Pancreas (tissue), 10 donors: ENCODE results near the gene PPP4R2. TPM values are rescaled to one million over a fixed set of nuclear protein-coding genes. Genes with fewer than 3 reads are reported as not detected.

Experiments
- ATAC-seq, 4 donors: fragments of 200-7000 bp; cut with Tn5 transposase; one replicate each; pipeline versions ENCODE4 v1.8.0 to v1.9.1; 2020; ENCODE audit warnings: mild to moderate bottlenecking in 4 of 4, moderate library complexity in 4 of 4
- DNase-seq, 6 donors: peaks; one replicate each; pipeline ENCODE4 v3.0.0-alpha.2; 2020
- FAIRE-seq: peaks from 2 replicates; lab custom pipeline; 2012; peaks lifted over from hg19 to GRCh38; lab: Jason Lieb, UNC
- H3K27ac ChIP-seq, 4 donors: fragments of 200-600 bp; sonication (generic); 1 replicate in 3 of 4; 2 replicates in 1 of 4; pipeline versions ENCODE4 v1.5.0 to v1.8.0; 2020
- H3K27me3 ChIP-seq, 4 donors: fragments of 200-600 bp; one replicate each; pipeline ENCODE4 v1.8.0; 2021
- H3K36me3 ChIP-seq, 3 donors: fragments of 200-600 bp; sonication (generic) in 1 of 3; one replicate each; pipeline versions ENCODE4 v1.5.0 to v1.8.0; 2020 to 2021
- H3K4me1 ChIP-seq, 3 donors: fragments of 200-600 bp; one replicate each; pipeline ENCODE4 v1.8.0; 2021
- H3K4me3 ChIP-seq, 4 donors: fragments of 200-600 bp; sonication (generic) in 2 of 4; one replicate each; pipeline versions ENCODE4 v1.5.0 to v1.8.0; 2020 to 2021
- H3K9me3 ChIP-seq, 4 donors: fragments of 200-600 bp; one replicate each; pipeline ENCODE4 v1.8.0; 2021
- WGBS, 2 donors: extraction: QIAGEN DNeasy Blood & Tissue Kit; methylation state at CpG; one replicate each; pipeline ENCODE4 v1.1.7; 2013; 5-methylcytosine and 5-hydroxymethylcytosine counted together
- intact Hi-C, 3 donors: fragments of 100-400 bp; cut with DNase I; formaldehyde crosslinking; loops; one replicate each; pipeline versions ENCODE4 v1.11.1 to v1.14.2; 2022
- polyA plus RNA-seq, 2 donors: library from polyadenylated mRNA; stranded (reverse); fragments of 200-250 nt; gene quantifications; one replicate each; pipeline ENCODE4 v1.2.3, GENCODE V29; 2013
- total RNA-seq, 6 donors: library from RNA; stranded (reverse); fragmentation: NEBNext Ultra II Directional in 4 of 6; extraction: Animal tissue kit (Norgen Biotek cat#: 25700) in 4 of 6; gene quantifications; one replicate each; pipeline versions ENCODE4 v1.2.1 to v1.2.4, GENCODE V29; 2021 to 2023
- TF ChIP-seq, protein P1 (sequence below), 4 donors: fragments of 200-600 bp; sonication (generic) in 3 of 4; IDR thresholded peaks; one replicate each; pipeline versions ENCODE4 v1.5.0 to v1.8.0; 2021; ENCODE audit warnings: antibody characterized with exemption in 4 of 4
- donor health status: healthy with polysubstance abuse.
- donor health status: DM: no; HTN: no; CAD: no; lungs with moderate emphysema.
- donor health status: DM: no; HTN: no; CAD: no.
- donor health status: control.
- donor health status: control.
- donor health status: Bipolar disorder and iron deficiency.
- donor health status: DM: yes; HTN: yes; CAD: no.
- donor health status: DM: no; HTN: no; CAD: no.
- donor health status: DM: no; HTN: no; CAD: no.
- donor health status: DM: yes; HTN: yes; CAD: no.

Gene PPP4R2, protein sequence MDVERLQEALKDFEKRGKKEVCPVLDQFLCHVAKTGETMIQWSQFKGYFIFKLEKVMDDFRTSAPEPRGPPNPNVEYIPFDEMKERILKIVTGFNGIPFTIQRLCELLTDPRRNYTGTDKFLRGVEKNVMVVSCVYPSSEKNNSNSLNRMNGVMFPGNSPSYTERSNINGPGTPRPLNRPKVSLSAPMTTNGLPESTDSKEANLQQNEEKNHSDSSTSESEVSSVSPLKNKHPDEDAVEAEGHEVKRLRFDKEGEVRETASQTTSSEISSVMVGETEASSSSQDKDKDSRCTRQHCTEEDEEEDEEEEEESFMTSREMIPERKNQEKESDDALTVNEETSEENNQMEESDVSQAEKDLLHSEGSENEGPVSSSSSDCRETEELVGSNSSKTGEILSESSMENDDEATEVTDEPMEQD
- total RNA-seq, result 10 to 100 TPM; 18.3 to 45.6 (median 24.4) TPM
- polyA plus RNA-seq, result 10 to 100 TPM in 1 of 2 donors, 1 to 10 TPM in 1; 8.2 to 13.7 TPM

DNA sequence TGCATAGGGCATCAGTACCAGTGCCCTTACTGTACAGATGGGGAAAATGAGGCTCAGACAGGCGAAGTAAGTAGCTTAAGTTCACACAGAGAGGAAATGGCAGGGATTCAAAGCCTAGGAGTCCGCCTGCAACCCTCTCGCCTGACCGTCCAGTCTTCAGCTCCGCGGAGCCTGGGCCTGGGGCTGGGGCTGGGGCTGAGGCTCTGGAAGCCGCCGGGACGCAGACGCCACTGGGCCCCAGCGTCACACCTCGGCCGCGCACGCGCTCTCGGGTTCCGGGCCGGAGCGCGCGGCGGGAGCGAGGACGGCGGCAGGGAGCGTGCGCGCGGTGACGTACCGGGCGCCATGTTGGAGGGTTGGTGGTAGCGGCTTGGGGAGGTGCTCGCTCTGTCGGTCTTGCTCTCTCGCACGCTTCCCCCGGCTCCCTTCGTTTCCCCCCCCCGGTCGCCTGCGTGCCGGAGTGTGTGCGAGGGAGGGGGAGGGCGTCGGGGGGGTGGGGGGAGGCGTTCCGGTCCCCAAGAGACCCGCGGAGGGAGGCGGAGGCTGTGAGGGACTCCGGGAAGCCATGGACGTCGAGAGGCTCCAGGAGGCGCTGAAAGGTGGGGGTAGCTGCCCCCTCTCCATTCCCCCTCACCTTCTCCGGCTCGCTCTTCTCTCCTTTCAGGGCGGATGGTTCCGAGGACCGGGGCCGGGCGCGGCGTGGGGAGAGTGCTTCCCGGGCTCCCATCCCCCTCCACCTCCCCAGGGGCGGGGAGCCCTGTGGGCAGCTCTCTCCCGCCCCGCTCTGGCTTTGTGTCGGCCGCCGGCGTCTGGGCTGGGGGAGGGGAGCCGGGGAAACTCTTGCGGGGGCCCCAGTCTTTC lies at the start of gene PPP4R2:
Gene PPP4R2 (plus strand): TSS at position 339 of the 861 bp plus-strand sequence. CDS start 227 bp downstream, at position 566.
- WGBS, 2 donors, result 1 to 3% methylated on average over 46 to 73 of the region's 75 CpGs
- TF ChIP-seq, protein P1, sequence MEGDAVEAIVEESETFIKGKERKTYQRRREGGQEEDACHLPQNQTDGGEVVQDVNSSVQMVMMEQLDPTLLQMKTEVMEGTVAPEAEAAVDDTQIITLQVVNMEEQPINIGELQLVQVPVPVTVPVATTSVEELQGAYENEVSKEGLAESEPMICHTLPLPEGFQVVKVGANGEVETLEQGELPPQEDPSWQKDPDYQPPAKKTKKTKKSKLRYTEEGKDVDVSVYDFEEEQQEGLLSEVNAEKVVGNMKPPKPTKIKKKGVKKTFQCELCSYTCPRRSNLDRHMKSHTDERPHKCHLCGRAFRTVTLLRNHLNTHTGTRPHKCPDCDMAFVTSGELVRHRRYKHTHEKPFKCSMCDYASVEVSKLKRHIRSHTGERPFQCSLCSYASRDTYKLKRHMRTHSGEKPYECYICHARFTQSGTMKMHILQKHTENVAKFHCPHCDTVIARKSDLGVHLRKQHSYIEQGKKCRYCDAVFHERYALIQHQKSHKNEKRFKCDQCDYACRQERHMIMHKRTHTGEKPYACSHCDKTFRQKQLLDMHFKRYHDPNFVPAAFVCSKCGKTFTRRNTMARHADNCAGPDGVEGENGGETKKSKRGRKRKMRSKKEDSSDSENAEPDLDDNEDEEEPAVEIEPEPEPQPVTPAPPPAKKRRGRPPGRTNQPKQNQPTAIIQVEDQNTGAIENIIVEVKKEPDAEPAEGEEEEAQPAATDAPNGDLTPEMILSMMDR (IDR thresholded peaks at IDR 0.05), result no peak
- no peaks in the 10 kb centered on the region for H3K27me3 ChIP-seq
- peak; percentile 84 to 95 (median 88) for DNase-seq
- H3K4me1 ChIP-seq, result peaks cover 11 to 29% (median 20%) of the 10 kb centered on the region in 3 donors
- no peaks in the 10 kb centered on the region for H3K9me3 ChIP-seq
- no peaks in the 10 kb centered on the region for H3K36me3 ChIP-seq
- FAIRE-seq, result no peak
- ATAC-seq, result peak; percentile 96 to 99 (median 98)
- intact Hi-C loops, result no loop called here
- peak within 1 kb of the TSS; percentile 80 to 92 (median 86) for H3K4me3 ChIP-seq
- H3K27ac ChIP-seq, result peak within 1 kb of the TSS; percentile 90 to 98 (median 94)

DNA sequence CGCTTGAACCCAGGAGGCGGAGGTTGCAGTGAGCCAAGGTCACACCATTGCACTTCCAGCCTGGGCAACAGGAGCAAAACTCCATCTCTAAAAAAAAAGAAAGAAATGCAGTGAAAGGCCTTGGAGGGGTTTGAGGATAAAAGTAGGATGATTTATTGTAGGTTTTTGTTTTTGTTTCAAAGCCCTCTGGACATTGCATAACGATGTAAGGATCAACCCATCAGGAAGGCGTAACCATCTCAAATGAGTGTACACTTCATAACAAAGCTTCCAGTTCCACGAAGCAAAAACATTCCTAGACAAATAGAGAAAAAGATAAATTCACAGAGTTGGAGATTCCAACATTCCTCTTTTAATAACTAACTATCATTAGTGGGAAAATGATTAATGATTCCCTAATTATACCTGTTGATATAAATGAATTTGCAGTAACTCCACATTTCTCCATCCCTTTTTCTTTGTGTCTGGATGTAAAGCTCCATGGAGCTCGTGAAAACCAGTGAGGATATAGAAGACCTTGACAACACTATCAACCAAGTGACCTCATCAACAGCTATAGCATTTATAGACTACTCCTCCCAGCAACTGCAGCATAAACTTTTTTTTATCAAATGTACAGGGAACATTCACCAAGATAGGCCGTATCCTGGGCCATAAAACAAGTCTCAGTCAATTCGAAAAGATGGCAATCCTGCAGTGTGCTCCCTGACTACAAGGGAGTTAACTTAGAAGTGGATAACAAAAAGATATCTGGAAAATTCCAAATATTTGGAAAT lies 48.7 kb upstream of the PPP4R2 start:
- no peak for DNase-seq
- 77 to 85% methylated on average over 8 of the region's 8 CpGs for WGBS, 2 donors
- no peak for ATAC-seq
- peak; percentile 32 for FAIRE-seq
- TF ChIP-seq, protein P1 (IDR thresholded peaks at IDR 0.05), result no peak
- no peaks in the 10 kb centered on the region for H3K27me3 ChIP-seq
- intact Hi-C loops, result loop anchor here in 2 of 3 donors (10.0 kb wide), 2 partner anchors 107 to 137 kb away; no protein-coding TSS in a partner anchor
- no peak overlapping the region for H3K27ac ChIP-seq
- no peaks in the 10 kb centered on the region for H3K9me3 ChIP-seq
- no peaks in the 10 kb centered on the region for H3K4me1 ChIP-seq
- H3K36me3 ChIP-seq, result no peaks in the 10 kb centered on the region
- H3K4me3 ChIP-seq, result no peak overlapping the region

DNA sequence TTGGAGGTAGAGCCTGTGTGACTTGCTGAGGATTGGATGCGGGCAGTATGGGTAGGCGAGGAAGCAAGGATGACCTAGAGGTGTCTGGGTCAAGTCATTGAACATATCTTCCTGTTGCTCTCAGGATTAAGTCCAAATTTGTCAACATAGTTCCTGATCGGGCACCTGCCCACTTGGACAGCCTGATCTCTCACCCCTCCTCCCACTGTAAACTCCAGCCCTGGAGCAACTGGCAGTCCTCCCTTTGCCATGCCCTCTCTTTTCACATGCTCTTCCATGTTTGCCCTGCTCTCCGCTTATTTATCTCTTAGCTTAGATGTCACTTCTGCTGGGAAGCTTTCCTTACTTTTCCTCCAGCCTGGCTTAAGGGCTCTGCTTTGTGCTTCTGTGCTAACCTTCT lies 47.6 kb upstream of the PPP4R2 start:
- TF ChIP-seq, protein P1 (IDR thresholded peaks at IDR 0.05), result no peak

DNA sequence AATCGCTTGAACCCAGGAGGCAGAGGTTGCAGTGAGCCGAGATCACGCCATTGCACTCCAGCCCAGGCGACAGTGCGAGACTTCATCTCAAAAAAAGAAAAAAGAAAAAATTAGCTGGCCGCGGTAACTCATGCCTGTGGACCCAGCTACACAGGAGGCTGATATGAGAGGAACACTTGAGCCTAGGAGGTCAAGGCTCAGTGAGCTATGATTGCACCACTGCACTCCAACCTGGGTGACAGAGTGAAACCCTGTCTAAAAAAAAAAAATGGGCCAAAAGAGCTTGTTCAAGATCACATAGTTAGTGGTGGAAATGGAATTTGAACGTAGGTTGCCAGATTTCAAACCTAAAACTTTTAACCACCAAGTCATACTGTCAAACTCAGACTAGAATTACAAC lies 46.2 kb upstream of the PPP4R2 start:
- no peaks in the 10 kb centered on the region for H3K27me3 ChIP-seq
- H3K4me3 ChIP-seq, result no peak overlapping the region
- 94 to 100% methylated on average over 8 of the region's 8 CpGs for WGBS, 2 donors
- no peak for FAIRE-seq
- H3K9me3 ChIP-seq, result no peaks in the 10 kb centered on the region
- H3K4me1 ChIP-seq, result no peaks in the 10 kb centered on the region
- TF ChIP-seq, protein P1 (IDR thresholded peaks at IDR 0.05), result no peak
- DNase-seq, result no peak
- H3K27ac ChIP-seq, result no peak overlapping the region
- H3K36me3 ChIP-seq, result no peaks in the 10 kb centered on the region
- intact Hi-C loops, result no loop called here
- ATAC-seq, result no peak

More for the DNA sequence above, 47.6 kb upstream of the PPP4R2 start:
- WGBS, 2 donors, result 70 to 76% methylated on average over 4 of the region's 4 CpGs
- DNase-seq, result no peak
- H3K4me1 ChIP-seq, result no peaks in the 10 kb centered on the region
- H3K27me3 ChIP-seq, result no peaks in the 10 kb centered on the region
- no peaks in the 10 kb centered on the region for H3K36me3 ChIP-seq
- intact Hi-C loops, result loop anchor here in 2 of 3 donors (10.0 kb wide), 2 partner anchors 106 to 136 kb away; no protein-coding TSS in a partner anchor
- no peak for FAIRE-seq
- ATAC-seq, result no peak
- no peak overlapping the region for H3K4me3 ChIP-seq
- H3K9me3 ChIP-seq, result no peaks in the 10 kb centered on the region
- no peak overlapping the region for H3K27ac ChIP-seq
